HepG2 (cell line): ENCODE data around the gene DGUOK. TPM values are rescaled to one million over a fixed set of nuclear protein-coding genes. Genes with fewer than 3 reads are reported as not detected.

Experiments used
- CREB3 ChIP-seq: sonication (generic); formaldehyde crosslinking; IDR thresholded peaks from 2 replicates; pipeline ENCODE4 v1.5.0; 2020; ENCODE audit warnings: missing genetic modification reagents
- FOXA3 ChIP-seq: IDR thresholded peaks from 2 replicates; pipeline ENCODE4 v1.6.1; 2016; ENCODE audit warnings: missing genetic modification reagents, missing compliant biosample characterization
- HDAC6 ChIP-seq: fragments of 200-600 bp; sonication (generic); IDR thresholded peaks from 2 replicates; pipeline ENCODE4 v1.7.0; 2017; ENCODE audit warnings: mild to moderate bottlenecking, antibody characterized with exemption, low read length, low read depth
- KAT8 ChIP-seq: IDR thresholded peaks from 2 replicates; pipeline ENCODE4 v1.6.1; 2016; ENCODE audit warnings: missing genetic modification reagents, missing compliant biosample characterization
- MIER3 ChIP-seq: IDR thresholded peaks from 2 replicates; pipeline ENCODE4 v1.6.1; 2016; ENCODE audit warnings: missing compliant biosample characterization, borderline replicate concordance
- NCOA5 ChIP-seq: sonication (generic); formaldehyde crosslinking; IDR thresholded peaks from 2 replicates; pipeline ENCODE4 v1.4.0; 2020; ENCODE audit warnings: missing genetic modification reagents
- NFIB ChIP-seq: sonication (generic); formaldehyde crosslinking; IDR thresholded peaks from 2 replicates; pipeline ENCODE4 v1.9.0; 2021; ENCODE audit warnings: missing genetic modification reagents, mild to moderate bottlenecking, borderline replicate concordance
- NFYC ChIP-seq: IDR thresholded peaks from 2 replicates; pipeline ENCODE4 v1.6.1; 2016; ENCODE audit warnings: missing genetic modification reagents, missing compliant biosample characterization
- PHB2 ChIP-seq: fragments of 450-650 bp; IDR thresholded peaks from 2 replicates; pipeline ENCODE4 v1.6.1; 2018; ENCODE audit not compliant: partially characterized antibody
- PLRG1 ChIP-seq: fragments of 450-650 bp; conservative IDR thresholded peaks from 2 replicates; pipeline ENCODE4 v1.6.1; 2016
- POLR2G ChIP-seq: fragments of 200-400 bp; formaldehyde crosslinking; IDR thresholded peaks from 2 replicates; pipeline ENCODE4 v1.6.1; 2018; ENCODE audit warnings: mild to moderate bottlenecking, low read depth, low read length, moderate library complexity
- REPIN1 ChIP-seq: sonication (generic); formaldehyde crosslinking; IDR thresholded peaks from 2 replicates; pipeline ENCODE4 v1.8.0; 2022; ENCODE audit warnings: missing genetic modification reagents, low read depth, mild to moderate bottlenecking, borderline replicate concordance
- SAP130 ChIP-seq: IDR thresholded peaks from 2 replicates; pipeline ENCODE4 v1.6.1; 2016; ENCODE audit warnings: low read depth
- SNRNP70 ChIP-seq: fragments of 200-400 bp; formaldehyde crosslinking; IDR thresholded peaks from 2 replicates; pipeline ENCODE4 v1.6.1; 2017; ENCODE audit warnings: mild to moderate bottlenecking, low read depth, low read length, moderate library complexity
- ZBTB33 ChIP-seq: sonication (generic); formaldehyde crosslinking; IDR thresholded peaks from 2 replicates; pipeline ENCODE4 v1.4.0; 2020; ENCODE audit warnings: missing genetic modification reagents
- ZBTB42 ChIP-seq: sonication (generic); formaldehyde crosslinking; IDR thresholded peaks from 2 replicates; pipeline ENCODE4 v1.5.0; 2020; ENCODE audit warnings: mild to moderate bottlenecking, missing genetic modification reagents
- ZBTB46 ChIP-seq: sonication (generic); formaldehyde crosslinking; IDR thresholded peaks from 2 replicates; pipeline ENCODE4 v1.4.0; 2020; ENCODE audit warnings: mild to moderate bottlenecking, missing genetic modification reagents, borderline replicate concordance
- ZNF225 ChIP-seq: sonication (generic); formaldehyde crosslinking; IDR thresholded peaks from 2 replicates; pipeline ENCODE4 v1.4.0; 2020; ENCODE audit warnings: mild to moderate bottlenecking, missing genetic modification reagents
- ZNF292 ChIP-seq: sonication (generic); formaldehyde crosslinking; IDR thresholded peaks from 2 replicates; pipeline ENCODE4 v1.8.1; 2022; ENCODE audit warnings: mild to moderate bottlenecking, low read depth, missing genetic modification reagents, borderline replicate concordance
- ZNF430 ChIP-seq: sonication (generic); formaldehyde crosslinking; IDR thresholded peaks from 2 replicates; pipeline ENCODE4 v1.9.0; 2021; ENCODE audit warnings: mild to moderate bottlenecking, missing genetic modification reagents
- ZNF468 ChIP-seq: sonication (generic); formaldehyde crosslinking; IDR thresholded peaks from 2 replicates; pipeline ENCODE4 v1.8.0; 2022; ENCODE audit warnings: mild to moderate bottlenecking, moderate library complexity, missing genetic modification reagents
- ZNF496 ChIP-seq: sonication (generic); formaldehyde crosslinking; IDR thresholded peaks from 2 replicates; pipeline ENCODE4 v1.8.1; 2023; ENCODE audit warnings: mild to moderate bottlenecking, moderate library complexity, missing genetic modification reagents; ENCODE audit not compliant: insufficient replicate concordance
- ZNF549 ChIP-seq: sonication (generic); formaldehyde crosslinking; IDR thresholded peaks from 2 replicates; pipeline ENCODE4 v1.5.0; 2020; ENCODE audit warnings: missing genetic modification reagents
- ZNF775 ChIP-seq: sonication (generic); formaldehyde crosslinking; IDR thresholded peaks from 2 replicates; pipeline ENCODE4 v1.4.0; 2020; ENCODE audit warnings: missing genetic modification reagents, mild to moderate bottlenecking, moderate library complexity, borderline replicate concordance
- polyA plus RNA-seq, 8 experiments: library from polyadenylated mRNA; depleted of rRNA in 3 of 8; stranded (reverse) in 7 of 8; unstranded in 1 of 8; fragments of >200 nt; fragmentation: Illumina TruSeq in 4 of 8; extraction: Trizol in 4 of 8; gene quantifications; 2 replicates each; pipeline versions ENCODE4 v1.2.1 to v1.2.3, GENCODE V29; 2011 to 2016; ENCODE audit warnings: low read depth in 4 of 8, missing spikeins in 1 of 8, mixed read lengths in 1 of 8; ENCODE audit not compliant: insufficient read depth in 1 of 8
- total RNA-seq, 5 experiments: library from RNA; depleted of rRNA; stranded (reverse); fragments of >200 nt; fragmentation: Illumina TruSeq; extraction: Trizol; gene quantifications; 2 replicates each; pipeline ENCODE4 v1.2.3, GENCODE V29; 2016; ENCODE audit warnings: low read depth in 1 of 5
- TF ChIP-seq, protein P1 (sequence below): sonication (generic); formaldehyde crosslinking; IDR thresholded peaks from 2 replicates; pipeline ENCODE4 v1.8.1; 2023; ENCODE audit warnings: mild to moderate bottlenecking, inconsistent platforms, moderate library complexity, missing genetic modification reagents, borderline replicate concordance

Gene DGUOK
- total and polyA plus RNA-seq, 2 of the 13 experiments (the other 11 are each of a cell fraction or from before 2014, with no cell fraction given), result 105 to 137 TPM

- no peak for TF ChIP-seq HDAC6
- TF ChIP-seq ZNF496 (CRISPR knock-in tag), result no peak
- TF ChIP-seq ZNF468, result no peak
- TF ChIP-seq ZBTB42 (CRISPR knock-in tag), result peak; percentile 91; the same call in 1 of the 2 replicates
- TF ChIP-seq KAT8 (CRISPR knock-in tag), result peak; percentile 99
- TF ChIP-seq CREB3 (CRISPR knock-in tag), result no peak; the same call in 1 of the 2 replicates
- TF ChIP-seq NFIB (CRISPR knock-in tag), result peak; percentile 85; the same call in 1 of the 2 replicates
- TF ChIP-seq SAP130, result peak; percentile 99
- peak; percentile 97 for TF ChIP-seq POLR2G
- no peak for TF ChIP-seq ZBTB46 (CRISPR knock-in tag)
- peak; percentile 26 for TF ChIP-seq ZBTB33 (CRISPR knock-in tag)
- TF ChIP-seq FOXA3 (CRISPR knock-in tag), result peak; percentile 72
- TF ChIP-seq ZNF225 (CRISPR knock-in tag), result peak; percentile 98
- TF ChIP-seq PLRG1, result no peak
- TF ChIP-seq ZNF430 (CRISPR knock-in tag), result peak; percentile 98
- TF ChIP-seq NFYC, result peak; percentile 73
- TF ChIP-seq ZNF292, result peak; percentile 82; the same call in 1 of the 2 replicates
- TF ChIP-seq, protein P1, sequence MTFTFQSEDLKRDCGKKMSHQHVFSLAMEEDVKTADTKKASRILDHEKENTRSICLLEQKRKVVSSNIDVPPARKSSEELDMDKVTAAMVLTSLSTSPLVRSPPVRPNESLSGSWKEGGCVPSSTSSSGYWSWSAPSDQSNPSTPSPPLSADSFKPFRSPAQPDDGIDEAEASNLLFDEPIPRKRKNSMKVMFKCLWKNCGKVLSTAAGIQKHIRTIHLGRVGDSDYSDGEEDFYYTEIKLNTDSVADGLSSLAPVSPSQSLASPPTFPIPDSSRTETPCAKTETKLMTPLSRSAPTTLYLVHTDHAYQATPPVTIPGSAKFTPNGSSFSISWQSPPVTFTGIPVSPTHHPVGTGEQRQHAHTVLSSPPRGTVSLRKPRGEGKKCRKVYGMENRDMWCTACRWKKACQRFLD, result peak; percentile 90; the same call in 1 of the 2 replicates
- TF ChIP-seq SNRNP70, result no peak
- peak; percentile 94 for TF ChIP-seq REPIN1 (CRISPR knock-in tag)
- TF ChIP-seq PHB2, result no peak
- TF ChIP-seq ZNF775 (CRISPR knock-in tag), result peak; percentile 74; the same call in 1 of the 2 replicates
- no peak for TF ChIP-seq NCOA5 (CRISPR knock-in tag)
- TF ChIP-seq ZNF549, result no peak
- TF ChIP-seq MIER3, result peak; percentile 62; the same call in 1 of the 2 replicates
These were observed at the start of gene DGUOK (continued) for GRCh38 chr2:73926493-73927327.
